HG03060 (cell line): ENCODE measurements around the gene USP11.

ENCODE experiments used
- ATAC-seq: cut with Tn5 transposase; IDR thresholded peaks from one replicate; pipeline ENCODE4 v1.9.1; 2021; ENCODE audit warnings: low read depth, moderate number of reproducible peaks; ENCODE audit not compliant: unreplicated experiment

The USP11 gene

DNA sequence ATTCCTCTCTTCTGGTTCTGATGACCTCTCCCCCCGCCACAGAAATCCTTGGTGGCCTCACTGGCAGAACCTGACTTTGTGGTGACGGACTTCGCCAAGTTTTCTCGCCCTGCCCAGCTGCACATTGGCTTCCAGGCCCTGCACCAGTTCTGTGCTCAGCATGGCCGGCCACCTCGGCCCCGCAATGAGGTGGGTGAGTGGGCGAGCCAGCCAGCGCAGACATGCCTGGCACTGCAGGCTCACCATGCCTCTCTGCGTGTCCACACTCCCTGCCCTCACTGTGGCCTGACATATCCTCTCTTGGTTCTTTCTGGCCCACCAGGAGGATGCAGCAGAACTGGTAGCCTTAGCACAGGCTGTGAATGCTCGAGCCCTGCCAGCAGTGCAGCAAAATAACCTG, 30.5 kb upstream of the USP11 start:
- no peak for ATAC-seq

DNA sequence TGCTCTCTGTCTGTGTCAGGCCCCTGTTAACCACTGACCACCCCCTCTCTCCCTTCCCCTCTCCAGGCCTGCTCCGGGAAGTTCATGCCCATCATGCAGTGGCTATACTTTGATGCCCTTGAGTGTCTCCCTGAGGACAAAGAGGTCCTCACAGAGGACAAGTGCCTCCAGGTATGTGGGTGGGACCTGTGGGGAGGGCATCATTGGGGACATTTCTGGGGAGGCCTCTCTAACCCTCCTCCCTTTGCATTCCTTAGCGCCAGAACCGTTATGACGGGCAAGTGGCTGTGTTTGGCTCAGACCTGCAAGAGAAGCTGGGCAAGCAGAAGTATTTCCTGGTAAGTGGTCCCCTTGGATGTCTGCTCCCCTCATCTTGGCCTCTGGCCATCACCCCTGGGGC, 29.9 kb upstream of the USP11 start:
- no peak for ATAC-seq

DNA sequence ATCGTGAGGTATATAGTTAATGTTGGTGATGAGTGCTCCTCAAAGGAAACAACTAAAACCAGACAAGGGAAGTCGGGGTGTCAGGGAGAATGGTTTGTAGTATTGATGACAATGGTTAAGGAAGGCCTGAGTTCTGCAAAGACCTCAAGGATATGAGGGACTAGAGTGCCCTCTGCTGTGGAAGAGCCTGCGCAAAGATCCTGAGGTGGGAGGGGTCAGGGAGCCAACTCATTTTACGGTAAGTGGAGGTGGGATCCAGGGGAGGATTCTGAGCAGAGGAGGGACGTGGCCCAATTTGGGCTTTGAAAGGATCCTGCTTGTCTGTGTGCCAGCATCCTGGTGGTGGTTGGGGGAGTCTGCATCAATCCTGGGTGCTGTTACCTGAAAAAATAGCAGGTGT, 27.8 kb upstream of the USP11 start:
- no peak for ATAC-seq

DNA sequence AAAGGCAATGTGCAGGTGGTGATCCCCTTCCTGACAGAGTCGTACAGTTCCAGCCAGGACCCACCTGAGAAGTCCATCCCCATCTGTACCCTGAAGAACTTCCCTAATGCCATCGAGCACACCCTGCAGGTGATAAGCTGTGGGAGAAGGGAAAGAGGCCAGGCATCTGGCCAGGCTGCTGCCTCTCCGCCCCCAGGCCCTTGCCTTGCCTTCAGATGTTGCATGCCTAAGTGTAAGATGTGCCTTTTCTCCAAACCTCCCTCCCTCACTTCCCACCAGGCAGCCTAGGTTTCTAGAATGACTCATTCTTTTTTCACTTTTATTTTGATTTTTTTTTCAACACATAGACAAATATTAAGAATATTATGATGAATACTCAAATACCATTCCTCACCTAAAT, 26.5 kb upstream of the USP11 start:
- ATAC-seq = no peak

DNA sequence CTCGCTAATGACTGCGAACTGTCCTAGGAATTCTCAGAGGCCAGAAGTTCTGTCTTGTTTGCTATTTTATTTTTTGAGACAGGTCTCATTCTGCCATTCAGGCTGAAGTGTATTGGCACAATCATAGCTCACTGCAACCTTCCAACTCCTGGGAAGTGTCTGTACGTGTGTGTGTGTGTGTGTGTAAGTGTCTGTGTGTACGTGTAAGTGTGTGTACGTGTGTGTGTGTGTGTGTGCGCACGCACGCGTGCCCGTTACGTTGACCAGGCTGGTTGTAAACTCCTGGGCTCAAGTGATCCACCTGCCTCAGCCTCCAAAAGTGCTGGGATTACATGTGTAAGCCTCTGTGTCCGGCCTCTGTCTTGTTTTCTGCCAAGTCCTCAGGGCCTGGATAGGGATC, 24.7 kb upstream of the USP11 start:
- ATAC-seq = no peak

DNA sequence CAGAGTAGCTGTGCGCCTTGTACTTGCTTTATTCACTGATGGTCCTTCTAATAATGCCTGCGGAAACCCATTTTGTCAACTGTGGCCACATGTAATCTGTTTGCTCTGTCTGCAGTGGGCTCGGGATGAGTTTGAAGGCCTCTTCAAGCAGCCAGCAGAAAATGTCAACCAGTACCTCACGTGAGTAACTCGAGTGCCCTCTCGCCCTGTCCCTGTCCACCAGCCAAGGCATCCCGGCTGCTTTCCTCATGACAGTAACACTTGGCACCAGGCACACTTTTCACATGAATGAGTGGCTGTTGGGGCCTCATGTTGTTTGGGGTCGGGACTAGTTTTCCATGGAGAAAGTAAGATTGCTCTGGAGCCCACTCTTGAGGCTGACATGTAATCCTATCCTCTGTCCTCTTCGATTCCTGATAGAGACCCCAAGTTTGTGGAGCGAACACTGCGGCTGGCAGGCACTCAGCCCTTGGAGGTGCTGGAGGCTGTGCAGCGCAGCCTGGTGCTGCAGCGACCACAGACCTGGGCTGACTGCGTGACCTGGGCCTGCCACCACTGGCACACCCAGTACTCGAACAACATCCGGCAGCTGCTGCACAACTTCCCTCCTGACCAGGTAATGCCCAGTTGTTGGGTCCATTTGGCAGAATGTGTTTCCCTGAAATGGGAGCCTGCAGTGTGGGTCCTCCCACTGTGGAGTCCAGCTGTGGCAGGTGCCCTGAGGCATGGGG, 23.1 kb upstream of the USP11 start:
- ATAC-seq = no peak

DNA sequence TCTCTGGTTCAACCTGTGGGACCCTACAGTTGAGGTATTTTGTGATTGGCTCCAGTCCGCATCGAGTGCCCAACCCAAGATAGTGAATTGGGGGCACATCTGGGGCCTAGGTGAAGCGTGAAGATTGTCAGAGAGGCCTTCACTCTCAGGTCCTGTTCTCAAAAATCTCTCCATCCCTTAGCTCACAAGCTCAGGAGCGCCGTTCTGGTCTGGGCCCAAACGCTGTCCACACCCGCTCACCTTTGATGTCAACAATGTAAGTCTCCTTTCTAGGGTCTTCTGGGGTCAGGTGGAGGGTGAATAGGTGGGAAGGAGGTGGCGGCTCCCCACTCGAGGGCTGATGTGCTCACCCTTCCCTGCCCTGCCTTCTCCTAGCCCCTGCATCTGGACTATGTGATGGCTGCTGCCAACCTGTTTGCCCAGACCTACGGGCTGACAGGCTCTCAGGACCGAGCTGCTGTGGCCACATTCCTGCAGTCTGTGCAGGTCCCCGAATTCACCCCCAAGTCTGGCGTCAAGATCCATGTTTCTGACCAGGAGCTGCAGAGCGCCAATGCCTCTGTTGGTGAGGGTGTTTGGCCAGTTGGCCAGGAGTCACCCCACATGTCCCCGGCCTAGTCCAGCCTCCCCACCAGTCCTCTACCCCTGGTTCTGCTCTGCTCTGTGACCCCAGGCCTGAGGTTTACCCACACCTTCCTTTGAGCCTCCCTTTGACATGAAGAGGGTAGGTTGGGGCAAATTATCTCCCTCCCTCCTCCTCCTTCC, 22.0 kb upstream of the USP11 start:
- ATAC-seq = no peak

DNA sequence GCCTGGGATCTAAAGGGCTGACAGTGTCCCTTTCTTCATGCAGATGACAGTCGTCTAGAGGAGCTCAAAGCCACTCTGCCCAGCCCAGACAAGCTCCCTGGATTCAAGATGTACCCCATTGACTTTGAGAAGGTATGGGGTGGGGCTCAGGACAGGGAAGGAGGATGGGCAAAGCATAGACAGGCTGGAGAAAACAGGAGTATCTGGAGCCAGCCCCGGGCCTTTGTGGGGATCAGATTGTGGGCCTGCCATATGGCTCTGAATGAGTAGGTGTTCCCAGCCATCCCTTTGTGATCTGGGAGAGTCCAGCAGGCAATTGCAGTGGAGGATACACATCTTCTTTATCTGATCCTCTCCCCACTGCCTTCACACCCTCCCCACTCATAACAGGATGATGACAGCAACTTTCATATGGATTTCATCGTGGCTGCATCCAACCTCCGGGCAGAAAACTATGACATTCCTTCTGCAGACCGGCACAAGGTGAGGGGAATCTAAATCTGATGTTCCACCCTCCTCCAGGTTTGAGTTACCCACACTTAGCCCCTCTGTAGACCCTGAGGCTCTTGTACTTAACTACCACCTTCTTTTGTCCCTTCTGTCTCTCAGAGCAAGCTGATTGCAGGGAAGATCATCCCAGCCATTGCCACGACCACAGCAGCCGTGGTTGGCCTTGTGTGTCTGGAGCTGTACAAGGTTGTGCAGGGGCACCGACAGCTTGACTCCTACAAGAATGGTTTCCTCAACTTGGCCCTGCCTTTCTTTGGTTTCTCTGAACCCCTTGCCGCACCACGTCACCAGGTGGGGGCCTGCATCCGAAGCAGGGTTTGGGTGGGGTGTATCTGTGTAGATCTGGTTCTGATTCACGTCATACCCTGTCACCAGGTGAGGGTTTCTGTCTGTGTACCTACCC, 20.2 kb upstream of the USP11 start:
- no peak for ATAC-seq

DNA sequence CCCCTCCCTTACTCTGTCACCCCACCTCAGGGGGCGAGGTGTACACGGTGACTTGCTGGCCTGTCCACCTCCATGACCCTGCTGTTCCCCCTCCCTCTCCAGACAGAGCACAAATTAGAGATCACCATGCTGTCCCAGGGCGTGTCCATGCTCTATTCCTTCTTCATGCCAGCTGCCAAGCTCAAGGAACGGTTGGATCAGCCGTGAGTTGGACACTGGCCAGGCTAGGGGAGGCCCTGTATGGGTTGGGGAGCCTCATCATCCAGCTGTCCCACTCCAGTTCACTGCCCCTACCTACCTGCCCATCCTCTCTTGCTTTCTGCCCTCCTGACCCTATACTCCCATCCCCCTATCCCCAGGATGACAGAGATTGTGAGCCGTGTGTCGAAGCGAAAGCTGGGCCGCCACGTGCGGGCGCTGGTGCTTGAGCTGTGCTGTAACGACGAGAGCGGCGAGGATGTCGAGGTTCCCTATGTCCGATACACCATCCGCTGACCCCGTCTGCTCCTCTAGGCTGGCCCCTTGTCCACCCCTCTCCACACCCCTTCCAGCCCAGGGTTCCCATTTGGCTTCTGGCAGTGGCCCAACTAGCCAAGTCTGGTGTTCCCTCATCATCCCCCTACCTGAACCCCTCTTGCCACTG, 18.3 kb upstream of the USP11 start:
- no peak for ATAC-seq

DNA sequence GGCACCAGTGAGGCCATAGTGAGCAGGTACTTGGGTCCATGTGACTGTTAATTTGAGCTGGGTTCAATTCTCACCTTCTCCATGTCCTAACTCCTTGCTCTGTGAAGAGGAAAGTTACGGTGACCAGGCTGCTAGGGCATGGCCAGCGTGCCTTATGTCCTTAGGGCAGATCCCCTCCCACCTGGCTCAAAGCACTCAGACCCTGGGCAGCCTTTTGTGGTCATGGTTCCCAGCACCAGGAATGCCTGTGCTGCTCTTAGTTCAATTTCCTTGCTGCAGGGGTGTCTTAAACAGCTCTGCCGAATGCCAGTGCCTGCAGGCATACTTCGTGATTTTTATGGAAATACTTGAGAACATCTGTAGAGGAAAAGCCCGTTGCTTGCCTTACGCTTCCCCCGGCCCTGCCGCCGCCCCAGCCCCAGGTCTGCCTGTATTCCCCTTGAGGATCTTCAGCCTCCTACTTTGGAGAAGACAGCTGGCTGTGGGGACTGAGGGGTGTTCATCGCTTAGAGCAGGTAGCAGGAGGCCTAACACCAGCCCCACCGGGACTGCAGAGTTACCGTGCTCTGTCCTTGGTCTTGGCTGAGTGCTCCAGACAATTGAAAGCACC, 17.4 kb upstream of the USP11 start:
- ATAC-seq = no peak

DNA sequence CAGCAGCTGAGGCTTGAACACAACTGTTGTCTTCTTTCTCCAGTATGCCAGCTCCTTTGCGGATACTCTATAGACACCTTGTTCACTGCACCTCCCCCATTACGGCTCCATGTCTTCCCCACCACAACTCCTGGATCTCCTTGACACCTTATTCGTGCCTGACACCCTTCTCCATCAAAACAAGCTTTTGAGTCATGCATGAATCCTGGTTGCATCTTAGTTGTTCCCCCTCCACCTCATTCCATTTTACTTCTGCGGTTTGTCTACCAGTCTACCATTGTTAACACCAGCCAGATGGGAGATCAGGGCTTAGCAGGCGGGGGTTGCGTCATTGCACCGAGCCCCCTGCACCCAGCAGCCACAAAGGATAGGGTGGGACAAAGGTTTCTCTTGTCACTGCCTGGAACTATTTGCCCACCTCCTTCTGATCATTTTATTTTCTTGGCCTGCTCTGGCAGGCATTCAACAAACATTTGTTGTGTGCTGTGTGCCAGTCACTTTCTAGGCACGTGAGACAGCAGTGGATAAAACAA, 16.4 kb upstream of the USP11 start:
- ATAC-seq = no peak

DNA sequence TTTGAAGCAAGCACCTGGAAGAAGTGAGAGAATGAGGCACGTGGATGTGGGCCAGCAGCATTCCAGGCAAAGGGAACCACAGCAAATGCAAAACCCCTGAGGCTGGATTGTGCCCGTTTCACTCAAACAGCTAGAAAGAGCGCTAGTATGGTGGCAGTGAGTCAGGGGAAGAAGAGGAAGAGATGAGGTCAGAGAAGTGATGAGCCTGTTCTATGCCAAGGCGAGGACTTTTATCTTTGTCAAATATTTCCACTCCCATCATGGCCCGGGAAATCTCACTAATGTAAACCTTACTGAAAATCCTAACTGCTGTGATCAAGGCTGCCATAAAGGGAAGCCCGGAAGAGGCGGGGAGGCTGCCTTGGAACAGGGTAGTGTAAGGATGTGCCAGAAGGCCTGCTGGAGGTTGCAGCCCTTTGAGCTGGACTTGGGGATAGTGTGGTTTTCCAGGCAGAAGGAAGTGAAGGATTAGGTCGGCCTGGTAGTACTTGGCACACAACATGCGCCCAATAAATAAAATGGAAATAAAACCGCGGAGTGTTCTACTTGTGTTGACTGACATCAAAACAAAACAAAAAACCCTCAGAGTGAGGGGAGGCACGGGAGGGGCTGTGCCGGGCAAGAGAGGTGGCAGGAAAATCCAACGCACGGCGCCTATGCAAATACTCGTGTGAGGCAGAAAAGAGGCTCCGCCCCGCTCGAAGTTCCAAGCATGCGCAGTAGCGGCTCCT, 15.5 kb upstream of the USP11 start:
- no peak for ATAC-seq

DNA sequence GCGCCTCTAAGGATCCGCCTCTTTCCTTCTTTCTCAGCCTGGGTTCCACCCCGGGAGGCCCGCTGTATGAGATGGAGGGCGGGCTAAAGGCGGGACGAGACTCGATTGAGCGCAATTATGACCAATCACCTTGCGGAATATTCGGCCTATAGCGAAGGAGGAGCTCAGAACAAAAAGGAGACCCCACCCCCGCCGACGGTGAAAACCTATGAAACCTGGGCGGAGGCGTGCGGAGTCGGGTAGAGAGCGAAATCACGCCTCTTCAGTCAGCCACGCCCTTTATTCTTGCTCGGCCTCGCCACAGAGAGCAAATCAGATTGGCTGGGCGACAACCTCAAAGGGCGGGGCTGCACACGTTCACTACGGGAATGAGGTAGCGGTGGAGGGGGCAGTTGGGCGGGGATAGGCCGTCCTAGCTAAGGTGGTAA, 14.9 kb upstream of the USP11 start:
- ATAC-seq = peak; percentile 83

DNA sequence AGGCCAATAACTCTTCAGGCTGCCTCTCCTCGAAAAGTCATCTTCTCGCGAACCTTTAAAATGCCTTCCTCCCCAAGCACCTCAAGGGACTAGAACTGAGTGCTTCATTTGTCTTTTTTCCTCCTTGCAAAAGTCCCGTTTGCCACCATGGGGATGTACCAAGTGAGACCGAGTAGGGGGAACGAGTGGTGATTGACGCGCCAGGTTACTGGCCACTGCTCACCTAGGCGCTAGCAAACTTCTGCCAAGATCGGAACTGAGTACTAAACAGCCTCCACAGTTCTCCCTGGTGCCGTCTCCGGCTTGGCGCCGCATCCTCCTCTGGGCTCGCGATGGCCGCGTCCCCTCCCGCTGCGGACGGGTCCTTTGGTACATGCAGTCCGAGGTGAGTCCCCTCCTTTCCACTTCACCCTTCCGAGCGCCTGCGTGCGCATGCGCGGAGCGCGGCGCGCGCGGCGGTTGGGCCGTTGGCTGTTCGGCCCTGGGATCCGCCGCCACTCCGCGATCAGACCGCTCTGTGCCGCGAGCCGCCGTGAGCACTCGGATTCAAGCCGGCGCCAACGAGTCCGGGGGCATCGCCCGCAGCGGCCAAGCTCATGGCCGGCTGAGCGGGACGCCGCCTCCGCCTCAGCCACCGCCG, 14.4 kb upstream of the USP11 start, which contains the start of gene CDK16:
Gene CDK16, plus strand, starts transcription at position 402 of the 640 bp plus-strand sequence. CDS start 4,877 bp downstream, outside the sequence.
- peak; percentile 23 for ATAC-seq

DNA sequence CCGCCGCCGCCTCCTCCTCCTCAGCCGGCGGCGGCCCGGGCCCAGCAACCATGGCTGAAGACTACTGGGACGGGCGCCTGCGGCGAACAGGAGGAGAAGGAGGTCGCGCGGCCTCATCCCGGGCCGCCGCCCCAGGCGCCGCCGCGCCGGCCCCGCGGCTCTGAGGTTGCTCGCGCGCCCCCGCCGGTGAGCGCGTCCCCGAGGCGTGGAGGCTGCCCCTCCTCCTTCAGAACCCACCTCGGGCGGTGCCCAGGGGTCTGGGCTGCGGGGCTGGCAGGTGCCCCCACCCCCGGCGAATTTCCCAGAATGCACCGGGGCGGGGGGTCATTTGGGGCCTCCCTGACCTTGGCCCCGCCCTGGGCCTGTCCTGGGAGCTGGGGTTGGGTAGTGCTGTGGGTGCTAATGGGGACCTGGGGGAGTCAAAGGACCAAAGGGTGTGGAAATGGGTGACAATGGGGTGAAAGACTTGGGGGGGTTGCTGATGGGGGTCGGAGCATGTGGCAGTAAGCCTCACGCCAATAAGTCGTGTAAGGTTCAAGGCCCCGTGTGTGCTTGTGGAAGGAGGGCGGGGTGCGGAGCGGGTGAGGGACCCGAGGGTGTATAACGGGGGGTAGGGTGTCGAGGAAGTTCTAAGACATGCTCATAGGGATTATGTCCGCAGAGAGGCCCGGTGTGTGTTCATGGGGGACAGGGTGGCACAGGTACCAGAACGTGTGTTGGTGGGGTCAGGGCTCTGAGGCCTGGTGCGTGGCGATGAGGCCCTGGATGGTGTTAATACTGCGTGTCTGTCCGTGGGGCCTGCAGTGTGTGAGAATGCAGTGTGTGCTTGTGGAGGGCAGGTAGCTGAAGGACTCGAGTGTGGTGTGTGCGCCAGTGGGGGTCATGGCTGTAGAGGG, 13.6 kb upstream of the USP11 start:
- no peak for ATAC-seq

DNA sequence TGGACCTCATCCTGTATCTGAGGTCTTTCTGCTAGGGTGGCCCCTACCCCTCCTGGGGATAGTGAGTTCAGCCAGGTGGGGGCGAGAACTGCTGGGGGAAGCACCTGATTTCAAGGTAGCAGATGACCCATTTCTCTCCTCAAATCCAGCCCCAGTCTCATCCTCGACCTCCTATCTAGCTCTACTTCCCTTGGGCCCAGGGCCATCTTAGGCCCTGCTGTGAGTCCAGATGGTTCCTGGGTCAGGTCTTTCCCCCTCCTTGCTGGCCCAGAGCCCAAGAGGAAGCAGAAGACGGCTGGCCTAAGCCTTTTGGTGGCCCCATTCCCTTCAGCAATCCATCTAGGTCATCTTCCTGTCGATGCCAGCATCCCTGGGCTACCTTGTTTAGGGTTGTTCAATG, 11.1 kb upstream of the USP11 start:
- no peak for ATAC-seq

DNA sequence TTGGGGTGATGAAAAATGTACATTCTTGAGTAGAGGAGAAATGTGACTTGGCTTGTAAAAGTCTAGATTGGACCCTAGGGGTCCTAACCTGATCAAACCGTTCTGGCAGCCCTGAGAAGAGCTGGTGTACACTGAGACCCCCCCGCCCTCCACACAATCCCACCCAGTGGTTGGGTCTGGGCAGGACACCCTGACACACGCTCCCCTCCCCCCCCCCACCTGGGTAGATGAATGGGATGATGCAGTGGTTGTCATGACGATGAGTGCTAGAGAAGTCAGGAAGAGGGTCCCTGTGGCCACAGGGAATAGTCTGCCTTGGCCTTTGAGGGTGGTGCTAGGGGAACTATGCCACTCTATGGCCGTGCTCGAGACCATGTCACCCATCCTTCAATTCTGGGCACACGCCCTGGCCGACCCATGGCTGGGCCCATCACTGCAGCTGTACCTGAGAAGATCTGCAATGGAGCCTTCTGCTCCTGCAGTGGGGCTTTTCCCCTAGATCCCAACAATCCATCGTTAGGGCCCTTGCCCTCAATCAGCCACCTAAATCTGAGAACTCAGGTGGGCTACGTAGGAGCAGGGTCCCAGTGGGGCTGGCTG, 10.0 kb upstream of the USP11 start:
- ATAC-seq = no peak
